A549 (cell line): ENCODE measurements around the gene MYMK. TPM values are rescaled to one million over a fixed set of nuclear protein-coding genes. Genes with fewer than 3 reads are reported as not detected.

Experiments used
- ATAC-seq, 2 experiments: fragments of 200-7000 bp in 1 of 2; fragments of >200 bp in 1 of 2; cut with Nextera tagmentation in 1 of 2; cut with Tn5 transposase in 1 of 2; 3 replicates each; pipeline versions ENCODE4 v1.8.0 to v1.9.1; 2018 to 2020; ENCODE audit warnings: mild to moderate bottlenecking in 1 of 2, moderate library complexity in 1 of 2
- CTCF ChIA-PET: fragments of 300-600 bp; sonication (Branson Sonifier 250); formaldehyde crosslinking; extraction: SDS; loops from one replicate; lab custom pipeline; 2021; ENCODE audit warnings: antibody characterized with exemption, inconsistent platforms; lab: Yijun Ruan, JAX
- POLR2A ChIA-PET: fragments of 350-600 bp; formaldehyde crosslinking; extraction: SDS; loops from one replicate; lab custom pipeline; 2021; ENCODE audit warnings: antibody characterized with exemption, inconsistent platforms; lab: Yijun Ruan, JAX
- DNase-seq, 2 experiments: peaks; one replicate each; pipeline versions ENCODE4 v3.0.0 to v3.0.0-alpha.2; 2011 to 2016; ENCODE audit warnings: low read depth in 1 of 2, low spot score in 1 of 2
- FAIRE-seq: peaks from 2 replicates; lab custom pipeline; 2011; peaks lifted over from hg19 to GRCh38; lab: Jason Lieb, UNC
- H3K27ac ChIP-seq, 2 experiments: fragments of >200 bp; sonication (Bioruptor Twin); formaldehyde crosslinking; 3 replicates each; pipeline ENCODE4 v1.5.1; 2016 to 2017
- H3K4me1 ChIP-seq: fragments of >200 bp; sonication (Bioruptor Twin); formaldehyde crosslinking; 3 replicates; pipeline ENCODE4 v1.6.1; 2016
- H3K4me2 ChIP-seq: fragments of >200 bp; sonication (Bioruptor Twin); formaldehyde crosslinking; 3 replicates; pipeline ENCODE4 v1.6.1; 2016
- H3K4me3 ChIP-seq: fragments of >200 bp; sonication (Bioruptor Twin); formaldehyde crosslinking; 3 replicates; pipeline ENCODE4 v1.5.1; 2016
- H3K9me3 ChIP-seq: fragments of >200 bp; sonication (Bioruptor Twin); formaldehyde crosslinking; 3 replicates; pipeline ENCODE4 v1.6.1; 2016
- CBX2 ChIP-seq: fragments of 200-600 bp; sonication (generic); IDR thresholded peaks from 2 replicates; pipeline ENCODE4 v1.6.1; 2016; ENCODE audit warnings: low read depth, mild to moderate bottlenecking, borderline replicate concordance
- FOXS1 ChIP-seq: fragments of 250-450 bp; sonication (Bioruptor Pico); IDR thresholded peaks from 2 replicates; pipeline ENCODE4 v1.5.0; 2020; ENCODE audit warnings: mild to moderate bottlenecking, moderate library complexity
- GATA3 ChIP-seq: IDR thresholded peaks from 2 replicates; pipeline ENCODE4 v1.6.1; 2012; ENCODE audit warnings: borderline replicate concordance
- HOXA7 ChIP-seq: fragments of 250-450 bp; sonication (Bioruptor Pico); IDR thresholded peaks from 2 replicates; pipeline ENCODE4 v1.5.0; 2020; ENCODE audit warnings: mild to moderate bottlenecking, moderate library complexity
- KDM1A ChIP-seq: fragments of 200-600 bp; sonication (generic); IDR thresholded peaks from 2 replicates; pipeline ENCODE4 v1.6.1; 2016; ENCODE audit warnings: low read depth, mild to moderate bottlenecking
- KDM5A ChIP-seq: fragments of 200-600 bp; sonication (generic); IDR thresholded peaks from 2 replicates; pipeline ENCODE4 v1.6.1; 2016; ENCODE audit warnings: antibody characterized with exemption, mild to moderate bottlenecking
- RAD21 ChIP-seq, 2 experiments: fragments of >200 bp in 1 of 2; sonication (Bioruptor Twin) in 1 of 2; formaldehyde crosslinking in 1 of 2; IDR thresholded peaks in 1 of 2; conservative IDR thresholded peaks in 1 of 2; 2 replicates in 1 of 2; 3 replicates in 1 of 2; pipeline ENCODE4 v1.6.1; 2012 to 2018; ENCODE audit warnings: inconsistent platforms in 1 of 2
- RCOR1 ChIP-seq: fragments of 150-350 bp; IDR thresholded peaks from 2 replicates; pipeline ENCODE4 v1.6.1; 2014; ENCODE audit warnings: antibody characterized with exemption, low read length, low read depth
- RFX5 ChIP-seq: fragments of 450-650 bp; IDR thresholded peaks from 2 replicates; pipeline ENCODE4 v1.7.1; 2014; ENCODE audit warnings: antibody characterized with exemption, mild to moderate bottlenecking, moderate library complexity
- ZFP36 ChIP-seq: fragments of 450-650 bp; IDR thresholded peaks from 2 replicates; pipeline ENCODE4 v1.6.1; 2014; ENCODE audit warnings: borderline replicate concordance; ENCODE audit not compliant: partially characterized antibody
- WGBS: methylation state at CpG from one replicate; pipeline ENCODE4 v1.1.6; 2017; ENCODE audit errors: missing lambda C conversion rate; 5-methylcytosine and 5-hydroxymethylcytosine counted together
- polyA plus RNA-seq, 4 experiments: library from polyadenylated mRNA; depleted of rRNA in 3 of 4; stranded (reverse); fragments of >200 nt; fragmentation: RNase III in 1 of 4; extraction: RNeasy Plus Mini Kit Qiagen cat#74134 plus additional on column Dnase treatment in 1 of 4; gene quantifications; 2 replicates in 3 of 4; 3 replicates in 1 of 4; pipeline ENCODE4 v1.2.3, GENCODE V29; 2011 to 2017
- TF ChIP-seq, protein P1 (sequence below): fragments of 250-450 bp; sonication (Bioruptor Pico); IDR thresholded peaks from 2 replicates; pipeline ENCODE4 v1.5.0; 2020; ENCODE audit warnings: low read depth, mild to moderate bottlenecking, moderate library complexity
- TF ChIP-seq, protein P2 (sequence below): fragments of 250-450 bp; sonication (Bioruptor Pico); IDR thresholded peaks from 2 replicates; pipeline ENCODE4 v1.5.0; 2021; ENCODE audit warnings: mild to moderate bottlenecking, moderate library complexity, borderline replicate concordance

Gene MYMK
- polyA plus RNA-seq, 2 of the 4 experiments (the other 2 are of a cell fraction) = not detected

DNA sequence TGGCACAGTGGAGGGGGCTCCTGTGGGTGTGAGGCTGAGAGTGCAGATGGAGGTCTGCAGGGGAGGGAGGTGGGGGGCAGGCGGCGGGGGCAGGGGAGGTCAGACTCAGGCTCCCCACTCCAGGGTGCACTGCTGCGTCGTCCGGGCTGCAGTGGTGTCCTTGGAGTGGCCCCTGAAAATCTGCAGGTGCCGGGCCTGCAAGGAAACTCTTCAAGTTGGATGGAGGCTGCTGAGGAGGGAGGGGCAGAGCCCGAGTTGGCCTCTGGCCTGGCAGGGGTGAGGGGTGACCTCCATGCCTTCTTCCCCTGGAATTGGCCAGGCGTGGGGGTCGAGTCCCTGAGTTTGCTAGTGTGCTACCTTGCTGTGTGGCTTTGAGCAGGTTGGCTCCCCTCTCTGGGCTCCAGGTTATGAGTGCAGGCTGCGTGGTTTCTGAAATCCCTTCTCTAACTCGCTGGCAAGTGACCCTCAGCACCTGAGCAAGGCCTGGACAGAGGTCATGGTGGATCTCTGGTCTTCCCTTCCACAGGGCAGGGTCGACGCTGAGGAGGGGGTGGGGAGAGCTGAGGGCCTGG is 10.6 kb upstream of the MYMK start:
- H3K4me3 ChIP-seq = no peak overlapping the region
- no peak for TF ChIP-seq HOXA7
- no peak for TF ChIP-seq GATA3
- peak; percentile 25 for TF ChIP-seq ZFP36
- ChIA-PET POLR2A (no interaction called here), CTCF (interaction anchor here (1.4 to 8.7 kb wide), 2 partner anchors 191 to 192 kb away, joined by 3 to 72 read pairs; no protein-coding TSS in a partner anchor)
- no peak overlapping the region for H3K27ac ChIP-seq
- H3K9me3 ChIP-seq = no peaks in the 10 kb centered on the region
- no peak for ATAC-seq
- H3K4me2 ChIP-seq = no peak overlapping the region
- 59% methylated on average over 3 of the region's 13 CpGs for WGBS
- DNase-seq = no peak
- FAIRE-seq = no peak
- H3K4me1 ChIP-seq = no peaks in the 10 kb centered on the region

GRCh38 chr9:133534346-133535291 is 9.9 kb upstream of the MYMK start, which contains the start of gene ADAMTSL2:
Gene ADAMTSL2, plus strand, starts transcription at chr9:133534704. Its CDS starts 2,009 bp downstream, at chr9:133536713.
- Histone ChIP-seq H3K9me3 (no peaks in the 10 kb centered on the region), H3K4me1 (no peaks in the 10 kb centered on the region), H3K4me3 (no peak within 1 kb of the TSS), H3K27ac (no peak within 1 kb of the TSS), H3K4me2 (no peak within 1 kb of the TSS)
- 72% methylated on average over 21 of the region's 70 CpGs for WGBS
- TF ChIP-seq RFX5 (no peak), RCOR1 (no peak), KDM1A (no peak)
- CTCF ChIA-PET = interaction anchor here (1.1 to 8.7 kb wide), 5 partner anchors 9 to 192 kb away, joined by 3 to 72 read pairs (median 10); no protein-coding TSS in a partner anchor
- no peak for FAIRE-seq
- no peak for ATAC-seq
- no peak for DNase-seq
- POLR2A ChIA-PET = no interaction called here

DNA sequence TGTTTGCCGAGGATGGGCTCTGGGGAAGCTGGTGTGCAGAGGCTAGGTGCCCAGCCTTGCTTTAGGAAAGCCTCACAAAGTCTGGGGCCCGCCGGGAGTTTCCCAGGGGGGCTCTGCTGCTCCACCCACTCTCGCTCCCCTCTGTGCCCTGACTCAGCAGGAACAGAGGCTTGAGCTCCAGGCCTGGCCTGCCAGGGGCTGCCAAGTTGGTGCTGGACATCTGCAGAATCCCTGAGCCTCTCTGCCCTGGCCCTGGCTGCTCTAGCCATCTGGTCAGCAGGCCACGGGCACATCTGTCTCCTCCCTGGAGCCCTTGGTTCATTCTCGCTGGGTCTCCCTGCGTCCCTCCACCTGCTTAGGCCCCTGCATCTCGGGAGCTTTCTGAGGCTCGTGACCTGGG is 9.1 kb upstream of the MYMK start:
- TF ChIP-seq KDM5A = no peak
- TF ChIP-seq, protein P1, sequence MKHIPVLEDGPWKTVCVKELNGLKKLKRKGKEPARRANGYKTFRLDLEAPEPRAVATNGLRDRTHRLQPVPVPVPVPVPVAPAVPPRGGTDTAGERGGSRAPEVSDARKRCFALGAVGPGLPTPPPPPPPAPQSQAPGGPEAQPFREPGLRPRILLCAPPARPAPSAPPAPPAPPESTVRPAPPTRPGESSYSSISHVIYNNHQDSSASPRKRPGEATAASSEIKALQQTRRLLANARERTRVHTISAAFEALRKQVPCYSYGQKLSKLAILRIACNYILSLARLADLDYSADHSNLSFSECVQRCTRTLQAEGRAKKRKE (CRISPR knock-in tag) = no peak
- TF ChIP-seq CBX2 = no peak
- no peak for TF ChIP-seq FOXS1 (CRISPR knock-in tag)
- no peak for TF ChIP-seq RAD21 (conservative IDR thresholded peaks at IDR 0.05 in 1 of 2, IDR thresholded peaks at IDR 0.05 in 1 of 2)
- TF ChIP-seq, protein P2, sequence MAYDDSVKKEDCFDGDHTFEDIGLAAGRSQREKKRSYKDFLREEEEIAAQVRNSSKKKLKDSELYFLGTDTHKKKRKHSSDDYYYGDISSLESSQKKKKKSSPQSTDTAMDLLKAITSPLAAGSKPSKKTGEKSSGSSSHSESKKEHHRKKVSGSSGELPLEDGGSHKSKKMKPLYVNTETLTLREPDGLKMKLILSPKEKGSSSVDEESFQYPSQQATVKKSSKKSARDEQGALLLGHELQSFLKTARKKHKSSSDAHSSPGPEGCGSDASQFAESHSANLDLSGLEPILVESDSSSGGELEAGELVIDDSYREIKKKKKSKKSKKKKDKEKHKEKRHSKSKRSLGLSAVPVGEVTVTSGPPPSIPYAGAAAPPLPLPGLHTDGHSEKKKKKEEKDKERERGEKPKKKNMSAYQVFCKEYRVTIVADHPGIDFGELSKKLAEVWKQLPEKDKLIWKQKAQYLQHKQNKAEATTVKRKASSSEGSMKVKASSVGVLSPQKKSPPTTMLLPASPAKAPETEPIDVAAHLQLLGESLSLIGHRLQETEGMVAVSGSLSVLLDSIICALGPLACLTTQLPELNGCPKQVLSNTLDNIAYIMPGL (CRISPR knock-in tag) = no peak
- TF ChIP-seq, all 56 proteins: peak for 0
- FAIRE-seq (no peak), ATAC-seq (peak in 1 of 2 experiments; percentile 13; a peak in 1 of 6 replicates), DNase-seq (no peak)
- ChIA-PET POLR2A (no interaction called here), CTCF (interaction anchor here (0.8 to 8.7 kb wide), 12 partner anchors 10 to 209 kb away, joined by 3 to 72 read pairs (median 3); no protein-coding TSS in a partner anchor)
- no peak overlapping the region for H3K4me3 ChIP-seq
- H3K27ac ChIP-seq = no peak overlapping the region
- H3K4me1 ChIP-seq = no peaks in the 10 kb centered on the region
- H3K4me2 ChIP-seq = no peak overlapping the region
- WGBS = 86% methylated on average over 5 of the region's 9 CpGs
- H3K9me3 ChIP-seq = no peaks in the 10 kb centered on the region
